HG02763 (cell line): Measurements from ENCODE around the gene ATMIN.

Experiments
- ATAC-seq: cut with Tn5 transposase; IDR thresholded peaks from one replicate; pipeline ENCODE4 v1.9.1; 2021; ENCODE audit warnings: mild to moderate bottlenecking, moderate library complexity; ENCODE audit not compliant: unreplicated experiment

The ATMIN gene

DNA sequence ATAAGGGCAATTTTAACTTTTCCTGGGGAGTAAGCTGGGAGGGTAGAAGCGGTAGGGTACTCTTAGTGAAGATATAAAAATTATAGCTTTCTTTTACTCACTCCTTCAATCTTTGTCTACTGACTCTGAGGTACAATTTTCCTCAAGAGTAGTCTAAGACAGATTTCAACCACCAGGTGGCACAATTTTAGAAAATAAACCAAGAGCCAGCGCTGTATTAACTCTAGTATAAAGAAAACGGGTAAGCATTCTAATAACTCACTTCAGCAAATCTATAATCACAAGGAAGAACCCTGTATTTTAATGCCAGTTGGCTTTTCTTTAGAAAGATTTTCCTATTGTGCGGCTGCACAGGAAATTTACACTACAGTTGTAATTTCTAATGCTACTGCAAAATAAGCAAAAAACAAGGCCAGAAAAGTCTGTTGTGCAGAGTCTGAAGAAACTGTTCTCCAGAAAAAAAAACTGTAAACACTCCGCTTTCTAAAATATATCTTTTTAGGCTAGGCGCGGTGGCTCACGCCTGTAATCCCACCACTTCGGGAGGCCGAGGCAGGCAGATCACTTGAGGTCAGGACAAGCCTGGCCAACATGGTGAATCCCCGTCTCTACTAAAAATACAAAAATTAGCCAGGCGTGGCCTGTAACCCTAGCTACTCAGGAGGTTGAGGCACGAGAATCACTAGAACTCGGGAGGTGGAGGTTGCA, 30.8 kb upstream of the ATMIN start:
- ATAC-seq = no peak

DNA sequence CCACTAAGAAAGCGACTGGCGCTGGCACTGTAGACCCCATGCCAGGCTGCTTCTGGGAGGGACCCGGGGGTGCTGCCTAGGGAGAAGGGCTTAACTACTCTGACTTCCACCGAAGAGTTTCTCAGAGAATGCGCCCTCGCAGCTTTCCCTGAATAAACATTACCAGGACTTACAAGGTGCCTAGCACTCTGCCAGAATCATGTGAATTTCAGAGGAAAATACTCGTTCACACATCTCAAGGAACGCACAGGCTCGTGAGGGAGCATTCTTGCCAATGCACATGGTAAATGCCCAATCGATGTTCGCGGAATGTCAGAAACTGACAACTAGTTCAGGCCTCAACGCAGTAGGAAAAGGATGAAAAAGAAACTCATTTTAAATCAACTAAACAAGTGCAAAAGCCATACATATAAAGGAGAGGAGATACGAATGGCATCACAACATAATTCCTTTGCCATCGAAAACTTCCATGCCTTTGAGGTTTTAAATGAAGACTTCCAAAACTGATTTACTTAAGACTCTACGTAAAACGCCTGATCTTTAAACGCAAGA, 30.0 kb upstream of the ATMIN start:
- ATAC-seq = no peak

DNA sequence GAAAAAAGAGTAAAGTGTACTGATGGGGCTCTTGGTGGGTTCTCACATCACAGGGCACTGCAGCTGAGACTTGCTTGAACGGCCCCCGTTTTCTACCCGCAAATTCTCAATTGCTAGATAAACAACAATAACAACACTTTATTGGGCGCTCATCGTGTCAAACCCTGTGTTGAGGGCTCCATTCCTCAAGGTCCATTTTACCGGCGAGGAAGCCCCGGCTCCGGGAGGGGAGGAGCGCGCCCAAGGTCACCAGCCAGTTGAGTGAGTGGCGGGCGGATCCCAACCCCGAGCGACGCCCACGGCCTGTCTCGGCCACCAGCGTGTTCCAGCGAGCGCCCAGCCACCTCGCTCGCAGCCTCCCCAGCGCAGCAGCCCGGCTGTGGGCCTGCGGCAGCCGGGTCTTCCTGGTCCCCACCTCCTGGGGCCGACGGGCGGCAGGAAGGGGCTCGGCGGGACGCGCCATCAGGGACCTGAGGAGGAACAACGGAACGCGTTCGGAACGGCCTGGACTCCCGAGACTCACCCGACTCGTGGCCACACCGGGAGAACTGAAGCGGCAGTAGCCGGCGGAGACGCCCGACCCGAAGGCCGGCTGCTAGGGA, 29.3 kb upstream of the ATMIN start:
- ATAC-seq = peak; percentile 29

DNA sequence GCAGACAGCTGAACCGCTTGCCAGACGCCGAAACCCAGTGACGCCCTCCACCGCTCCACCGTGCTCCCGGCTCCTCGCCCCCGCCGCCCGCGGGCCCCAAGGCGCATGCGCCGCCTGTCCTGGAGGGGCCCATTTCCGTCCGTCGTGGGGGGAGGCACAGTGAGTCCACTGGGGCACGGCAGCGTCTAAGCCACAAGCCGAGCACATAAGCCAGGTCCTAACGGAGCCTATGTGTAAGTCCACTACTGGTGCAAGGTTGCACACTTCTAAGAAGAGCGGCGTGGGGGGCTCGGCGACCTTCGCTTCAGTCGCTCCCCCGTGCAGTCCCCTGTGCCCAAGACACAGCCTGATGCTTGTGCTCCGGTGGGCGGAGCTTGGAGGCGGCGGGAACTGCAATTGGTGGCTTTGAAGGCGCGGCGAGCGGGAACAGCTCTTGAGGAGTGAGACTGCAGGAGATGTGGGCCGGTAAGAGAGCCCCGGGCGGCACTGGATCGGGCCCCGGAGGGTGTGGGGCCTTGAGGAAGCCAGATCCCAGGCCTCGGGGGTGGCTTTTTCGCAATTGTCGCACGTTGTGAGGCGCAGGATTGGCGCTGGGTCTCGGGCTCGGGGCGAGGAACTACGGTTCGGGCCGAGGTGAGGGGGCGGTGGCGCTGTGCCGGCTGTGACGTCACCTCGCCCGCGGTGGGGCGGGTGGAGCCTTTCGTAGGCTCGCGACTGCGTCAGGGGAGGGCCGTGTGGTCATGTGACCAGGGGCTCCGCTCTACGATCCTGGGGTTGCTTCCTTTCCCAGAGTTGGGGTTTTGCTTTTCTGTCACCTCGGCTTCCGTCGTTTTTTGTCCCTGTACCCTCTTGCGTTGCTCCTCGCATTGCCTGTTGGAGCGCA, 28.6 kb upstream of the ATMIN start, which contains the start of the genes CENPN and CMC2:
TSS of gene CENPN (plus strand) at position 402 of the 883 bp plus-strand sequence. CDS start 4,726 bp downstream, outside the sequence.
TSS of gene CMC2 (minus strand) at position 73 of the 883 bp plus-strand sequence. CDS start 9,491 bp downstream, outside the sequence.
- ATAC-seq = peak; percentile 78

DNA sequence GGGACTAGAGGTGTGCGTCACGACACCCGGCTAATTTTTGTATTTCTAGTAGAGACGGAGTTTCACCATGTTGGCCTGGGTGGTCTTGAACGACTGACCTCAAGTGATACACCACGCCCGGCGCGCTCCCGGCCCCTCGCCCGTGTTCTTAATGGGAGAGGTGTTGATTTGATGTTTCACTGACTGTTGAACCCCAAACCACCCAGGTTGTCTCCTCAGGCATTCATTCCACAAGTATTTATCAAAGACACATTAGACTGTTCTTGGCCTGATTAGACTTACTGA, 27.2 kb upstream of the ATMIN start:
- no peak for ATAC-seq

DNA sequence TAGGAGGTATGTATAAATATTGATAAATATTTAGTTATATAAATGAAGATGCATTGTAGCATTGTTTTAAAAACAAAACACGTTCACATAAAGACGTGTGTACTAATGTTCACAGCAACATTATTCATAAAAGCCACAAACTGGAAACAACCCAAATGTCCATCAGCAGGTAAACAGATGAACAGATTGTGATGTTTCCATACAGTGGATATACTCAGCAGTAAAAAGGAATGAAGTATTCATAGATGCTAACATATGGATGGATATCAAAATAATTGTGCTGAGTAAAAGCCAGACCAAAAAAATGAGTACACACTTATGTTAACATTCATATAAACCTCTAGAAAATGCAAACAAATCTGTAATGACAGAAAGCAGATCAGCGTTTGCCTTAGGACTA, 22.7 kb upstream of the ATMIN start:
- ATAC-seq = no peak

DNA sequence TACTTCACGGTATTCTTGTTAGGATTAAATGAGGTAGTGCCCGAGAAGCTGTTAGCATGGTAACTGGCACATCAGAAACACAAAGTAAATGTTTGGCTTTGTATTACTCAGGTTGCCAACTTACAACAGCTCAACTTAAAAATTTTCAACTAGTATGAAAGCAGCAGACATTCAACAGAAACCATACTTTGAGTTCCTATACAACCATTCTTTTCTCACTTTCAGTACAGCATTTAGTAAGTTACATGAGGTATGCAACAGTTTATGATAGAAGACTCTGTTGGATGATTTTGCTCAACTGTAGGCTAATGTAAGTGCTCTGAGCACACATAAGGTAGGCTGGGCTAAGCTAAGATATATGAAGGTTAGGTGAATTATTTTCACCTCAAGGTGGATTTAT, 21.0 kb upstream of the ATMIN start:
- ATAC-seq = no peak

DNA sequence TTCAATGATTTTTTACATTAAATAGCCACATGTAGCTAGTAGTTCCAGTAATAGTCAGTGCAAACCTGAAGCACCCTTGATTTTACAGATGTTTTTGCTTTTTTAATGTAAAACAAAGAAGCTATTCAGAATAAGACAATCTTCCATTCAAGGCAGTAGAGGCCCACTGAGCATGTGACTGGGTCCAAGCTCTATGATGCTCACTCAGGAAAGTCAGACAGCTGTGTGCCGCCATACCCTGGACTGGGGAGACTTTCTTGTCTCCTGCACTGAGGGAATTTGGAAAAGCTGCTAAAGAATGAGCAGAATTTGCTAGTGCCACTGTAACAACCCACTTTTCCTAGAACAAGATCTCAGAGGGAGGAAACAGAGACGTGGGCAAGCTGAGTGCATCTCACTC, 17.1 kb upstream of the ATMIN start:
- ATAC-seq = no peak

DNA sequence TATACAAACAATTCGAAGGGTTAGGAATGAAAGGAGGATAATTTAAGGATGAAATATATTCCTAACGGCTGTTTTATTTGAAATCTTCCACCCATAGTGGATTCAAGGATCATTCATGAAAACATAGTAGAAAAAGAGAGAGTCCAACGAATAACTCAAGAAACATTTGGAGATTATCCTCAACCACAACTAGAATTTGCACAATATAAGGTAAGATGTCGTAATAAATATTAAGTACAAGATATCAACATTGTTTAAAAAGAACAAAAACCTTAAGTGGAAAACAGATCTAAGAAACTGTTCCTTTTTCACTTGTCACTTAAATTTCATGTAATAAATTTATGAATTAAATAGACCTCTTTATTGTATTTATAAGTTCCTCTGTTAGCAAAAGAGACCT, 9.2 kb upstream of the ATMIN start:
- no peak for ATAC-seq

DNA sequence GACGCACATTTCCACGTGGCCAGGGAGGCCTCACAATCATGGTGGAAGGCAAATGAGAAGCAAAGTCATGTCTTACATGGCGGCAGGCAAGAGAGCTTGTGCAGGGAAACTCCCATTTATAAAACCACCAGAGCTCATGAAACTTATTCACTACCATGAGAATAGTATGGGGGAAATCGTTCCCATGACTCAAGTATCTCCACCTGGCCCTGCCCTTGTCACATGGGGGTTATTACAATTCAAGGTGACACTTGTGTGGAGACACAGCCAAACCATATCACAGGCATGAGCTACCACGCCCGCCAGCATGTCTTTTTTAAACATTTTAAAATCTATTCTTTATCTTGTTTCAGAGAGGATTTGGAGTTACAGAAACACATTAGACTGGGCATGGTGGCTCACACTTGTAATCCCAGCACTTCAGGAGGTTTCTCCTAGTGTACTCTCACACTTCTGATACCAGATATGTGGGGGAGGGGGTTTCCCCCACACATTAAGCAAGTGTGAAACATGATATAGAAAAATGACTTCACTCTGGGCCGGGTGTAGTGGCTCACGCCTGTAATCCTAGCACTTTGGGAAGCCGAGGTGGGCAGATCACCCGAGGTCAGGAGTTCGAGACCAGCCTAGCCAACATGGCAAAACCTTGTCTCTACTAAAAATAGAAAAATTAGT, 5.6 kb upstream of the ATMIN start:
- ATAC-seq = no peak

DNA sequence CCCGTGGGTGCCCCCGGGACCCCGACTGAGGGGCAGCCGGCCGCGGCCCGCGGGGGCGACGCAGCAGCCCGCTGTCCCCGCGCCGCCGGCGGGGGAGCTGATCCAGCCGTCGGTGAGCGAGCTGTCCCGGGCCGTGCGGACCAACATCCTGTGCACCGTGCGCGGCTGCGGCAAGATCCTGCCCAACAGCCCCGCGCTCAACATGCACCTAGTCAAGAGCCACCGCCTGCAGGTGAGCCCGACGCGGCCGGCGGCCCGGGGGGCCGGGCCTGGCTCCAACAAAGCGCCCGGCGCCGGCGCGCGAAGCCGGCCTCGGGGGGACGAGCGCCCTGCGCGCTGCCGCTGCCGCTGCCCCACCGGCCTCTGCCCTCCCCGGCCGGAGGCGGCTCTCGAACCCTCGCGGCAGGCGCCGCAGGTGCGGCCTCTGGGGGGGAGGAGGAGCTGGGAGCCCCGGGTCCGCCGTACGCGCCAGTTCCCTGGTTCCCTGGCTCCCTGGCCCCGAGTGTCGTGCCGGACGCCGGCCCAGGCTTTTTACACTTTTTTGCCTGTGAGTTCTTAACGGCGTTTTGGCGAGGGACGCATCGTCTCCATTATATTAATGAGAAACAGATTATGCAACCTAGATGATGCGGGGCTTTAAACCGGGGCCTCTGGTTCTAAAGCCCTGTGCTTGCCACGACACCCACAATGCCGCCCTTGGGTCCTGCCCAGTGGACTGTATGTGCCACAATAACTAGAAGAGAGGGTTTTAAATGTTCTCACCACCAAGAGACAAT, 521 bp downstream of the ATMIN start:
- peak; percentile 49 for ATAC-seq

DNA sequence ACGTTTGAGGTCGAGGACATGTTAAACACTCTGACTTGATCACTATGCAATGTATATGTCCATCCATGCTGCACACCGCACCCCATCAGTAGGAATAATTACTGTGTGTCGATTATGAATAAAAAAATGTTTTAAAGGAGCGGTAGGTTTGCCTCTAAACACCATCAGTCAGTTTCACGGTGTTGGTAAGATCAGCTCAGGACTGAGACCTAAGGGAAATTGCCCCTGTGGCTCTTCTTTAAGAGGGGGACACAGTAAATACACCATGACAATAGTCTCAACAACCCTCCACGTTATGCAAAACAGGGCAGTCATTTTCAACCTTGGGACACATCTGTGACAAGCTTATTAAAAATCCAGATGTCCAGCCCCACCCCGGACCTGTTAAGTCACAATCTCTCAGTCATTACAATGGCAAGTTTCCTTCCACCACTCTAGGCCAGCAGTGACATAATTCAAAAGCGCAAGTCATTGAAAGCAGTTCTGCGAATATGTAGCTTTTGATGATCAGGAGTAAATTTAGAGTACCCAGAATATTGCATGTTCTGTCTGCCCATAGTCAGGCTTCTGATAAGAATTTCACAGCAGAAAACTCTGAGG, 1.2 kb downstream of the ATMIN start:
- no peak for ATAC-seq

DNA sequence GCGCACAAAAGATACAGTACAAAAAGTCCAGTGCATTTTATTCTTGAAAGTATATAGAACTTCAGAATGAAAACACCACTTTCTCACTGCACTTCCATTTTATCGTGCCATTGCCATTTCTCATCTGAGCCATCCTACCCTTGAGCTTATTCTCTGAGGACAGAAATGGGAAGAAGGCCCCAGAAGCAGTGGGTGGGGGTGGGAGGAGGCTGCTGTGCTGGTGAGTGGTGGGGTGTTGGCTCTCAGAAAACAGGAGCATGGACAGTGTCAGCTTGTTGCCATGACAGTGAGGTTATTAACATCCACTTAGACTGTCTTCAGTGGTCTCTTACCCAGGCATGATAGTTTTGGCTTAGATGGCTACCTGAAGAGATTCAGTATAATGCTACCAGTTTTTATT, 4.5 kb downstream of the ATMIN start:
- no peak for ATAC-seq

DNA sequence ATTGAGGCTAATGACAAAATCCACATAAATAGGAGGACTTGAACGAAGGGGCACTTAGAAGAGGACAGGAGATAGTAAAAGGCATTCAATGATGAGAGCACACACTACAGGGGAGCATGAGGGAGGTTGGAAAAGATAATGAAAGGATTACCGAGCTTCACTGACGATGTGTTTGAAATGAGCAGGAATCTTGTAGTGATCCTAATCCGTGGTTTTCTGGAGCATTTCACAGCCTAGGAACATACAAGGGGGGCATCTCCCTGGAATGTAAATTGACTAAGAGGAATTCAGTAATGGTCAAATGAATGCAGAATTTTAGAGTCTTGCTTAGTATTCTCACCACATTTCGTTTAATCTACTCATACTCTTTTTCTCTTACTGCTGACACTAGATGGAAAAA, 5.2 kb downstream of the ATMIN start:
- ATAC-seq = no peak

DNA sequence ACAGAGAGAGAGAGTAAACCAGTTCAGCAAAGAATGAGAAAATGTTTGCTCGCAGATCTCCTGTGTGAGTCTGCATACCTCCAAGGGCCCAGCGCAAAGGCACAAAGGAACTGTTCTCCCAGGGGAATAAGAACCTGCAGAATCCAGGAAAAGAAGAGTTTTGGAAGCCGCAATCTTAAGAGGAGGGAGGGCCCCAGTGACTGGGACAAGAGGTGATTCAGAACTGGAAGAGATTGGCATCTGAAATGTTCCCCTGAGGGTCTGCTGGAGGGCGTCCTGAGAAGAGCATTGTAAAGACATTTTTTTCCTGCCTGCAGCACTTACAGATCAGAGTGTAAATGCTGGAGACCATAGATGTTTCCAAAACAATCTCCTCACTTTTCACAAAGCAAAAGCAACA, 6.1 kb downstream of the ATMIN start:
- ATAC-seq = no peak

DNA sequence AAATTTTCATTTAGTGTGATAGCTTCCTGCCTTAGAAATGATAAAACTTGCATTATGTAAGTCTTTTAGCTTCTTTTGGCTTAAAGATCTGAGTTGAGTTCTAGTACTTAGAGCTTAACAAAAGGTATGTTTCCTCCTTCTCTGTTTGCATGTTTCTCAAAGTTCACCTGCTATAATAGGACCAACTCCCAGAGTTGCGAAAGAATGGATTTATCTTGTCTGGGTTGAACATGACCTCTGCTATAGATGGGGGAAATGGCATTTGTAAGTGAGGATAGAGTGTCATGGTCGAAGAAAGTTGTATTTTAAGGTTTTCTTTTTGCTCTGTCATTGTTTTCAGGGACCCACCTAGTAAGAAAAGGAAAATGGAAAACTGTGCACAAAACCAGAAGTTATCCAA, 7.2 kb downstream of the ATMIN start:
- no peak for ATAC-seq

DNA sequence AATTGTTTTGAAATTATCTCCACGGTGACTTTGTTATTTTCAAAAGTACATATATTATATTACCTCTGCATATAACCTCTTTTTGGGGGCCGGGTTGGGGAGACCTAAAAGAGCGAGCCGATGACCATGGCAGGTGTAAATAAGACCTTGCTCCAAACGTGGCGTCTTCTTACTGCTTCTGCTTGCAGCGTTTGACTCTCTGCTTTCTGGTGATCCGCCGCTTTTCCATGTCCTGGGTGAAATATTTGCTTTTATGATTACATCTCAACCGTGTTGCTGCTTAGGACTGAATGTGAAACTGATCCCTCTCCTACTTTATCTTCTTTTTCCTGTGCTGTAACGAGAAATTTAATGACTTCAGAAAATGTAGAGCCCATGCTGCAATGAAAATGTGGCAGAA, 18.1 kb downstream of the ATMIN start:
- ATAC-seq = no peak

DNA sequence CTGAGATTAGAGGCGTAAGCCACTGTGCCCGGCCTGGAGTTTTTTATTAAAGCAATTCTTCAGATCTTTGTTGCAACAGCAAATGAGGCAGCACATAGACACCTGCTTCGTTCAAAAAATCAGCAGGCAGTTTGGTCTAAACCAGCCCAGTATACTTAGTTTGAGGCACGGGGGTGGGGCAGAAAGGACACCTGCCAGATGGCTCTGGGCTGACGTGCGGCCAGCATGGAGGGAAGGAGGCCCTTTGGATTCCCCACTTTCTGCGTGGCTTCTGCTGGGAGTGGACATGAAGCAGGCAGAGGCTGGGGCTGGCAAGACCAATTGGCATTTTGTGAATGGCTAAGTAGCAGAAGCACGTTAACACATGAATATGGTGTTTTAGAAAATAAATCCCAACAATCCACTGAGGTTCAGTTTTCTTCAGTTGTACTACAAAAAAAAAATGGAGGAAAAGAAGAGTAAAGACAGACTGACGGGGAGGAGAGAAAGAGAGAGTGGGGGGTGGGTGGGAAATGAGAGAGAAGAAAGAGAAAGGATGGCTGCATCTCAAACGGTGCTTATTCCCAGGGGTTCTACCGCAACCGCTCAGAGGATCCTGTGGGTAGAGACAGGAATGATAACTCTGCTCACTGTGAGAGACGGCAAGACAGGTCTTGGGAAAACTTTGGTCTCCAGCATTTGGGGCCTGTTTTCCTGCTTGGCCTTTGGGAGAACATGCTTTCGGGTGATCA, 25.1 kb downstream of the ATMIN start:
- no peak for ATAC-seq

DNA sequence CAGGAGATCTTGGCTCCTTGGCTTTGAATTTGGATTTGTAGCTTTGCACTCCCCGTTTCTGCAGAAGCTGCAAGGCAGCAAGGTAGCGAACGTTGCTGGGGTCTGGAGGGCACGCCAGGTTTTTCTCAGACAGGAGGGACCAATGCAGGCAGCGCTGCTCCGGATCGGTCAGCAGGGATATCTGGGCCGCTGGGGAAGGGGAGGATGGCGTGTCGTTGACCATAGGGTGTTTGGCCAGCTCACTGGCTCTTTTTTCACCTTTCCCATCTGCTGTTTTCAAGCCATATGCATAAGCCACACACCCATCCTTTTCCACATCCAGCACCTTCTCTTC, 25.6 kb downstream of the ATMIN start:
- ATAC-seq = no peak
